GM12878 (cell line): Measurements from ENCODE around the gene IGF1R. TPM values are rescaled to one million over a fixed set of nuclear protein-coding genes. Genes with fewer than 3 reads are reported as not detected.

ENCODE experiments used
- ATAC-seq: fragments of 200-7000 bp; cut with Tn5 transposase; 3 replicates; pipeline ENCODE4 v1.9.1; 2020; ENCODE audit warnings: mild to moderate bottlenecking, moderate library complexity
- BruUV-seq: library from RNA; stranded (reverse); fragments of 400-500 nt; replicated peaks from 2 replicates; lab custom pipeline; 2021; lab: Mats Ljungman, UMichigan
- CTCF ChIA-PET: fragments of 300-600 bp; sonication (Branson Sonifier 250); formaldehyde crosslinking; extraction: SDS; loops from one replicate; lab custom pipeline; 2021; ENCODE audit warnings: inconsistent platforms; lab: Yijun Ruan, JAX
- POLR2A ChIA-PET: fragments of 350-600 bp; formaldehyde crosslinking; extraction: SDS; loops from one replicate; lab custom pipeline; 2021; ENCODE audit warnings: inconsistent platforms; lab: Charles Lee
- RAD21 ChIA-PET: fragments of 300-600 bp; sonication (Branson Sonifier 250); formaldehyde crosslinking; loops from one replicate; lab custom pipeline; 2023; ENCODE audit warnings: antibody characterized with exemption; ENCODE audit not compliant: unreplicated experiment; lab: Charles Lee
- SMC1A ChIA-PET: fragments of 300-600 bp; sonication (Branson Sonifier 250); formaldehyde crosslinking; loops from one replicate; lab custom pipeline; 2023; ENCODE audit not compliant: unreplicated experiment, uncharacterized antibody; lab: Charles Lee
- DNase-seq: peaks from one replicate; pipeline ENCODE4 v3.0.0-alpha.2; 2011; ENCODE audit warnings: low read depth, low spot score
- FAIRE-seq: peaks from 3 replicates; lab custom pipeline; 2011; peaks lifted over from hg19 to GRCh38; lab: Jason Lieb, UNC
- H2AFZ ChIP-seq: 2 replicates; pipeline ENCODE4 v1.6.0; 2011; ENCODE audit warnings: low read depth, low read length, control low read depth; ENCODE audit not compliant: control insufficient read depth
- H3K27ac ChIP-seq: 2 replicates; pipeline ENCODE4 v1.5.1; 2011; ENCODE audit warnings: control low read depth; ENCODE audit not compliant: control insufficient read depth, insufficient read depth
- H3K27me3 ChIP-seq, 2 experiments: replicated peaks in 1 of 2; 2 replicates each; pipeline versions ENCODE4 v1.6.0 to v1.6.1; 2011; ENCODE audit warnings: low read length in 1 of 2; ENCODE audit not compliant: control insufficient read depth in 2 of 2, insufficient read depth in 2 of 2
- H3K36me3 ChIP-seq, 2 experiments: 2 replicates each; pipeline ENCODE4 v1.5.1; 2011; ENCODE audit warnings: low read length in 1 of 2; ENCODE audit not compliant: control insufficient read depth in 2 of 2, insufficient read depth in 2 of 2
- H3K4me1 ChIP-seq: 2 replicates; pipeline ENCODE4 v1.6.1; 2011; ENCODE audit warnings: mild to moderate bottlenecking, low read length, moderate library complexity, mixed read lengths; ENCODE audit not compliant: control insufficient read depth, insufficient read depth
- H3K4me2 ChIP-seq: 2 replicates; pipeline ENCODE4 v1.6.0; 2011; ENCODE audit warnings: control low read depth; ENCODE audit not compliant: control insufficient read depth, insufficient read depth
- H3K4me3 ChIP-seq: fragments of 200-600 bp; sonication (generic); 2 replicates; pipeline ENCODE4 v1.5.1; 2016
- H3K79me2 ChIP-seq: 2 replicates; pipeline ENCODE4 v1.6.0; 2011; ENCODE audit warnings: low read length; ENCODE audit not compliant: control insufficient read depth, insufficient read depth
- H3K9ac ChIP-seq: 2 replicates; pipeline ENCODE4 v1.8.0; 2011; ENCODE audit warnings: low read length, control low read depth, mixed read lengths; ENCODE audit not compliant: control insufficient read depth, insufficient read depth
- H3K9me3 ChIP-seq: replicated peaks from 3 replicates; pipeline ENCODE4 v1.5.1; 2011; ENCODE audit warnings: mild to moderate bottlenecking, low read length; ENCODE audit not compliant: control insufficient read depth, insufficient read depth
- H4K20me1 ChIP-seq: 2 replicates; pipeline ENCODE4 v1.6.0; 2011; ENCODE audit not compliant: control insufficient read depth, insufficient read depth
- CEBPB ChIP-seq, 2 experiments: fragments of 150-350 bp in 1 of 2; IDR thresholded peaks; 2 replicates each; pipeline ENCODE4 v1.6.1; 2012 to 2014; ENCODE audit warnings: low read depth in 2 of 2, low read length in 2 of 2, borderline replicate concordance in 1 of 2, inconsistent platforms in 1 of 2
- DPF2 ChIP-seq: fragments of 450-650 bp; IDR thresholded peaks from 2 replicates; pipeline ENCODE4 v1.6.1; 2017; ENCODE audit warnings: mild to moderate bottlenecking
- HCFC1 ChIP-seq: fragments of 150-350 bp; IDR thresholded peaks from 2 replicates; pipeline ENCODE4 v1.6.1; 2014; ENCODE audit warnings: low read length
- MTA3 ChIP-seq: IDR thresholded peaks from 2 replicates; pipeline ENCODE4 v1.6.1; 2012; ENCODE audit warnings: low read length, inconsistent platforms, borderline replicate concordance
- RELA ChIP-seq: fragments of 450-650 bp; IDR thresholded peaks from 2 replicates; pipeline ENCODE4 v1.8.0; 2014; ENCODE audit warnings: borderline replicate concordance; ENCODE audit not compliant: partially characterized antibody
- RFX5 ChIP-seq: IDR thresholded peaks from 2 replicates; pipeline ENCODE4 v1.6.1; 2011; ENCODE audit warnings: low read depth, low read length, improper control_type of control experiment
- ZNF24 ChIP-seq: fragments of 450-650 bp; IDR thresholded peaks from 2 replicates; pipeline ENCODE4 v1.6.1; 2017; ENCODE audit warnings: antibody characterized with exemption, mild to moderate bottlenecking
- ZNF384 ChIP-seq: IDR thresholded peaks from 2 replicates; pipeline ENCODE4 v1.6.1; 2012; ENCODE audit warnings: low read depth, mild to moderate bottlenecking, low read length, improper control_type of control experiment, borderline replicate concordance
- WGBS: methylation state at CpG from one replicate; pipeline ENCODE4 v1.1.6; 2016; ENCODE audit warnings: low lambda C conversion rate; ENCODE audit not compliant: insufficient replicate concordance, insufficient coverage; ENCODE audit errors: missing lambda C conversion rate; 5-methylcytosine and 5-hydroxymethylcytosine counted together
- in situ Hi-C: fragments of 300-500 bp; cut with MboI; formaldehyde crosslinking; loops from 9 replicates; pipeline ENCODE4 v1.14.3; 2018; ENCODE audit warnings: mixed read lengths
- intact Hi-C: fragments of 100-400 bp; cut with micrococcal nuclease; formaldehyde crosslinking; loops from one replicate; pipeline ENCODE4 v1.14.2; 2022; ENCODE audit not compliant: unreplicated experiment
- polyA plus RNA-seq, 11 experiments: library from polyadenylated mRNA; depleted of rRNA in 4 of 11; unstranded in 6 of 11; stranded (reverse) in 5 of 11; fragments of >200 nt; fragmentation: Nextera tagmentation in 4 of 11; fragmentation: Illumina TruSeq in 1 of 11; extraction: Ambion mirVana in 4 of 11; extraction: Trizol in 1 of 11; gene quantifications; 1 replicate in 1 of 11; 2 replicates in 10 of 11; pipeline versions ENCODE4 v1.2.1 to v1.2.3, GENCODE V29; 2011 to 2016; ENCODE audit warnings: inconsistent platforms in 2 of 11, missing spikeins in 2 of 11, low read depth in 1 of 11
- total RNA-seq, 4 experiments: library from RNA; depleted of rRNA in 3 of 4; stranded (reverse); fragments of >200 nt in 3 of 4; fragmentation: Illumina TruSeq in 1 of 4; extraction: Trizol in 1 of 4; gene quantifications; 2 replicates each; pipeline versions ENCODE4 v1.2.1 to v1.2.3, GENCODE V29; 2013 to 2021
- TF ChIP-seq, protein P1 (sequence below): fragments of 450-650 bp; formaldehyde crosslinking; IDR thresholded peaks from 2 replicates; pipeline ENCODE4 v1.4.0; 2022; ENCODE audit warnings: mild to moderate bottlenecking, moderate library complexity

The IGF1R gene
- total and polyA plus RNA-seq, 10 of the 15 experiments (the other 5 are each of a cell fraction or from before 2014, with no cell fraction given), result 0.03 to 2.7 (median 0.66) TPM

GRCh38 chr15:98826658-98827057, 178.3 kb downstream of the IGF1R start (continued):
- TF ChIP-seq, protein P1, sequence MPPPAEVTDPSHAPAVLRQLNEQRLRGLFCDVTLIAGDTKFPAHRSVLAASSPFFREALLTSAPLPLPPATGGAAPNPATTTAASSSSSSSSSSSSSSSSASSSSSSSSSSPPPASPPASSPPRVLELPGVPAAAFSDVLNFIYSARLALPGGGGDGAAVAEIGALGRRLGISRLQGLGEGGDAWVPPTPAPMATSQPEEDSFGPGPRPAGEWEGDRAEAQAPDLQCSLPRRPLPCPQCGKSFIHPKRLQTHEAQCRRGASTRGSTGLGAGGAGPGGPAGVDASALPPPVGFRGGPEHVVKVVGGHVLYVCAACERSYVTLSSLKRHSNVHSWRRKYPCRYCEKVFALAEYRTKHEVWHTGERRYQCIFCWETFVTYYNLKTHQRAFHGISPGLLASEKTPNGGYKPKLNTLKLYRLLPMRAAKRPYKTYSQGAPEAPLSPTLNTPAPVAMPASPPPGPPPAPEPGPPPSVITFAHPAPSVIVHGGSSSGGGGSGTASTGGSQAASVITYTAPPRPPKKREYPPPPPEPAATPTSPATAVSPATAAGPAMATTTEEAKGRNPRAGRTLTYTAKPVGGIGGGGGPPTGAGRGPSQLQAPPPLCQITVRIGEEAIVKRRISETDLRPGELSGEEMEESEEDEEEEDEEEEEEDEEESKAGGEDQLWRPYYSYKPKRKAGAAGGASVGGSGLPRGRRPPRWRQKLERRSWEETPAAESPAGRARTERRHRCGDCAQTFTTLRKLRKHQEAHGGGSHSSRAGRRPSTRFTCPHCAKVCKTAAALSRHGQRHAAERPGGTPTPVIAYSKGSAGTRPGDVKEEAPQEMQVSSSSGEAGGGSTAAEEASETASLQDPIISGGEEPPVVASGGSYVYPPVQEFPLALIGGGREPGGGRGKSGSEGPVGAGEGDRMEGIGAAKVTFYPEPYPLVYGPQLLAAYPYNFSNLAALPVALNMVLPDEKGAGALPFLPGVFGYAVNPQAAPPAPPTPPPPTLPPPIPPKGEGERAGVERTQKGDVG, result no peak

DNA sequence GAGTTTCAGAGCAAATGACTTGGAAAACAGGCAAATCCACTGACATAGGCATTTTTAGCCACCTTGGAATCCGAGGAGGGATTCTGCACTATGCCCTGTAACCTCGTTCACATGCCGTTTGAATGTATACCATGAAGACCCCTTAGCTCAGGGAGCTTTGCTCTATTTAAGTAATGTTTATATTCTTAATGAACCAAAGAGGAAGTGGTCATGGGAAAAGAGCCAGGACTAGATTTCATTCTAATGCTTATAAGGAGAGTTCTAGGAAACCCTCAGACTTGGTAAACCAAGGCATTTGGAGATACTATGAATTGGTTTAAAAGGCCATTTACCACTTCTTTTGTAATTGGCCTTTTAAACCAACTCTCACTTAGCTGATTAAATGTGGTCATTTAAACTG, 178.9 kb downstream of the IGF1R start:
- POLR2A ChIA-PET, result no interaction called here
- H3K9me3 ChIP-seq, result peaks cover 7% of the 10 kb centered on the region; the same call in 2 of the 3 replicates
- TF ChIP-seq MTA3 (no peak), RELA (no peak), ZNF24 (no peak), HCFC1 (no peak), ZNF384 (no peak), DPF2 (no peak), CEBPB (IDR thresholded peaks at IDR 0.05; ENCODE audit: borderline replicate concordance in 1 of 2, low read depth in 2 of 2, low read length in 2 of 2) (no peak), RFX5 (no peak)
- TF ChIP-seq, all 136 proteins: peak for 0
- no peak overlapping the region for H2AFZ ChIP-seq
- no peak overlapping the region for H3K4me2 ChIP-seq
- RAD21 ChIA-PET, result no interaction called here
- no TSS peak for BruUV-seq
- H3K4me3 ChIP-seq, result no peak overlapping the region
- in situ Hi-C loops (no loop called here), intact Hi-C loops (no loop called here)
- H3K27me3 ChIP-seq, result no peaks in the 10 kb centered on the region
- no peak for FAIRE-seq
- ATAC-seq, result no peak
- 26% methylated on average over 3 of the region's 3 CpGs for WGBS
- H3K36me3 ChIP-seq, result no peaks in the 10 kb centered on the region
- CTCF ChIA-PET, result no interaction called here
- H3K4me1 ChIP-seq, result no peaks in the 10 kb centered on the region
- SMC1A ChIA-PET, result interaction anchor here (1.2 kb wide), 1 partner anchor 12 kb away, joined by 3 read pairs; no protein-coding TSS in a partner anchor
- H3K9ac ChIP-seq, result no peak overlapping the region
- DNase-seq, result no peak
- no peaks in the 10 kb centered on the region for H3K79me2 ChIP-seq
- H3K27ac ChIP-seq, result no peak overlapping the region
- H4K20me1 ChIP-seq, result no peaks in the 10 kb centered on the region
